ENCODE measurements around the gene RLBP1.

The RLBP1 gene

GRCh38 chr15:89227425-89227824, 6.0 kb upstream of the RLBP1 start:
- Histone ChIP-seq H3K36me3 (ENCODE audit: control insufficient read depth, insufficient read depth, low read length) (no peaks in the 10 kb centered on the region), H3K9ac (ENCODE audit: low read depth, low read length) (no peak overlapping the region), H3K9me3 (ENCODE audit: control insufficient read depth, insufficient read depth, low read length) (no peaks in the 10 kb centered on the region), H3K27me3 (ENCODE audit: control insufficient read depth, insufficient read depth, low read length) (no peaks in the 10 kb centered on the region), H3K27ac (ENCODE audit: low read depth, low read length) (no peak overlapping the region), H3K4me3 (ENCODE audit: low read depth, low read length) (no peak overlapping the region), H3K4me1 (ENCODE audit: control insufficient read depth, insufficient read depth, low read length) (peaks cover 4% of the 10 kb centered on the region; the same call in 1 of the 2 replicates)

GRCh38 chr15:89226359-89227221, 5.2 kb upstream of the RLBP1 start:
- peaks cover 4% of the 10 kb centered on the region; the same call in 1 of the 2 replicates for H3K4me1 ChIP-seq (ENCODE audit: control insufficient read depth, insufficient read depth, low read length)
- H3K36me3 ChIP-seq (ENCODE audit: control insufficient read depth, insufficient read depth, low read length) = no peaks in the 10 kb centered on the region
- H3K9me3 ChIP-seq (ENCODE audit: control insufficient read depth, insufficient read depth, low read length) = no peaks in the 10 kb centered on the region
- H3K9ac ChIP-seq (ENCODE audit: low read depth, low read length) = no peak overlapping the region
- no peak overlapping the region for H3K4me3 ChIP-seq (ENCODE audit: low read depth, low read length)
- no peak overlapping the region for H3K27ac ChIP-seq (ENCODE audit: low read depth, low read length)
- H3K27me3 ChIP-seq (ENCODE audit: control insufficient read depth, insufficient read depth, low read length) = no peaks in the 10 kb centered on the region

GRCh38 chr15:89225588-89225987, 4.2 kb upstream of the RLBP1 start:
- Histone ChIP-seq H3K27ac (ENCODE audit: low read depth, low read length) (no peak overlapping the region), H3K4me1 (ENCODE audit: control insufficient read depth, insufficient read depth, low read length) (peaks cover 4% of the 10 kb centered on the region; the same call in 1 of the 2 replicates), H3K9me3 (ENCODE audit: control insufficient read depth, insufficient read depth, low read length) (no peaks in the 10 kb centered on the region)

GRCh38 chr15:89218531-89218930, 2.8 kb downstream of the RLBP1 start:
- Histone ChIP-seq H3K36me3 (ENCODE audit: control insufficient read depth, insufficient read depth, low read length) (no peaks in the 10 kb centered on the region), H3K9ac (ENCODE audit: low read depth, low read length) (no peak overlapping the region), H3K4me3 (ENCODE audit: low read depth, low read length) (no peak overlapping the region), H3K9me3 (ENCODE audit: control insufficient read depth, insufficient read depth, low read length) (no peaks in the 10 kb centered on the region), H3K27me3 (ENCODE audit: control insufficient read depth, insufficient read depth, low read length) (no peaks in the 10 kb centered on the region), H3K4me1 (ENCODE audit: control insufficient read depth, insufficient read depth, low read length) (no peaks in the 10 kb centered on the region), H3K27ac (ENCODE audit: low read depth, low read length) (no peak overlapping the region)

More at GRCh38 chr15:89225588-89225987, 4.2 kb upstream of the RLBP1 start:
- Histone ChIP-seq H3K9ac (ENCODE audit: low read depth, low read length) (no peak overlapping the region), H3K36me3 (ENCODE audit: control insufficient read depth, insufficient read depth, low read length) (no peaks in the 10 kb centered on the region), H3K4me3 (ENCODE audit: low read depth, low read length) (no peak overlapping the region), H3K27me3 (ENCODE audit: control insufficient read depth, insufficient read depth, low read length) (no peaks in the 10 kb centered on the region)

- Histone ChIP-seq H3K27ac (ENCODE audit: low read depth, low read length) (no peak overlapping the region), H3K4me3 (ENCODE audit: low read depth, low read length) (no peak overlapping the region), H3K36me3 (ENCODE audit: control insufficient read depth, insufficient read depth, low read length) (no peaks in the 10 kb centered on the region), H3K9me3 (ENCODE audit: control insufficient read depth, insufficient read depth, low read length) (no peaks in the 10 kb centered on the region), H3K4me1 (ENCODE audit: control insufficient read depth, insufficient read depth, low read length) (no peaks in the 10 kb centered on the region), H3K27me3 (ENCODE audit: control insufficient read depth, insufficient read depth, low read length) (no peaks in the 10 kb centered on the region), H3K9ac (ENCODE audit: low read depth, low read length) (no peak overlapping the region)
Observed at GRCh38 chr15:89217686-89218376, 3.5 kb downstream of the RLBP1 start.

- no peaks in the 10 kb centered on the region for H3K27me3 ChIP-seq (ENCODE audit: control insufficient read depth, insufficient read depth, low read length)
- no peak overlapping the region for H3K4me3 ChIP-seq (ENCODE audit: low read depth, low read length)
- no peaks in the 10 kb centered on the region for H3K36me3 ChIP-seq (ENCODE audit: control insufficient read depth, insufficient read depth, low read length)
- H3K9me3 ChIP-seq (ENCODE audit: control insufficient read depth, insufficient read depth, low read length) = no peaks in the 10 kb centered on the region
- no peaks in the 10 kb centered on the region for H3K4me1 ChIP-seq (ENCODE audit: control insufficient read depth, insufficient read depth, low read length)
- no peak overlapping the region for H3K27ac ChIP-seq (ENCODE audit: low read depth, low read length)
- no peak overlapping the region for H3K9ac ChIP-seq (ENCODE audit: low read depth, low read length)
Observed at GRCh38 chr15:89217031-89217430, 4.3 kb downstream of the RLBP1 start.

GRCh38 chr15:89215627-89216026, 5.8 kb downstream of the RLBP1 start:
- Histone ChIP-seq H3K9ac (ENCODE audit: low read depth, low read length) (no peak overlapping the region), H3K36me3 (ENCODE audit: control insufficient read depth, insufficient read depth, low read length) (no peaks in the 10 kb centered on the region), H3K27me3 (ENCODE audit: control insufficient read depth, insufficient read depth, low read length) (no peaks in the 10 kb centered on the region), H3K27ac (ENCODE audit: low read depth, low read length) (no peak overlapping the region), H3K4me3 (ENCODE audit: low read depth, low read length) (no peak overlapping the region), H3K4me1 (ENCODE audit: control insufficient read depth, insufficient read depth, low read length) (no peaks in the 10 kb centered on the region), H3K9me3 (ENCODE audit: control insufficient read depth, insufficient read depth, low read length) (no peaks in the 10 kb centered on the region)

- no peak overlapping the region for H3K9ac ChIP-seq (ENCODE audit: low read depth, low read length)
- H3K9me3 ChIP-seq (ENCODE audit: control insufficient read depth, insufficient read depth, low read length) = no peaks in the 10 kb centered on the region
- no peak overlapping the region for H3K27ac ChIP-seq (ENCODE audit: low read depth, low read length)
- no peaks in the 10 kb centered on the region for H3K4me1 ChIP-seq (ENCODE audit: control insufficient read depth, insufficient read depth, low read length)
- H3K27me3 ChIP-seq (ENCODE audit: control insufficient read depth, insufficient read depth, low read length) = no peaks in the 10 kb centered on the region
- no peak overlapping the region for H3K4me3 ChIP-seq (ENCODE audit: low read depth, low read length)
- no peaks in the 10 kb centered on the region for H3K36me3 ChIP-seq (ENCODE audit: control insufficient read depth, insufficient read depth, low read length)
Observed at GRCh38 chr15:89211678-89212170, 9.7 kb downstream of the RLBP1 start.

GRCh38 chr15:89209057-89209456, 12.3 kb downstream of the RLBP1 start:
- Histone ChIP-seq H3K4me3 (ENCODE audit: low read depth, low read length) (no peak overlapping the region), H3K9ac (ENCODE audit: low read depth, low read length) (no peak overlapping the region), H3K4me1 (ENCODE audit: control insufficient read depth, insufficient read depth, low read length) (no peaks in the 10 kb centered on the region), H3K9me3 (ENCODE audit: control insufficient read depth, insufficient read depth, low read length) (no peaks in the 10 kb centered on the region), H3K36me3 (ENCODE audit: control insufficient read depth, insufficient read depth, low read length) (no peaks in the 10 kb centered on the region), H3K27ac (ENCODE audit: low read depth, low read length) (no peak overlapping the region), H3K27me3 (ENCODE audit: control insufficient read depth, insufficient read depth, low read length) (no peaks in the 10 kb centered on the region)

GRCh38 chr15:89208256-89208655, 13.1 kb downstream of the RLBP1 start:
- Histone ChIP-seq H3K36me3 (ENCODE audit: control insufficient read depth, insufficient read depth, low read length) (no peaks in the 10 kb centered on the region), H3K4me1 (ENCODE audit: control insufficient read depth, insufficient read depth, low read length) (no peaks in the 10 kb centered on the region), H3K9ac (ENCODE audit: low read depth, low read length) (no peak overlapping the region), H3K27ac (ENCODE audit: low read depth, low read length) (no peak overlapping the region), H3K4me3 (ENCODE audit: low read depth, low read length) (no peak overlapping the region), H3K27me3 (ENCODE audit: control insufficient read depth, insufficient read depth, low read length) (no peaks in the 10 kb centered on the region), H3K9me3 (ENCODE audit: control insufficient read depth, insufficient read depth, low read length) (no peaks in the 10 kb centered on the region)

- Histone ChIP-seq H3K27ac (ENCODE audit: low read depth, low read length) (no peak overlapping the region), H3K9me3 (ENCODE audit: control insufficient read depth, insufficient read depth, low read length) (no peaks in the 10 kb centered on the region), H3K36me3 (ENCODE audit: control insufficient read depth, insufficient read depth, low read length) (no peaks in the 10 kb centered on the region), H3K4me1 (ENCODE audit: control insufficient read depth, insufficient read depth, low read length) (peaks cover 8% of the 10 kb centered on the region), H3K27me3 (ENCODE audit: control insufficient read depth, insufficient read depth, low read length) (no peaks in the 10 kb centered on the region), H3K4me3 (ENCODE audit: low read depth, low read length) (no peak overlapping the region), H3K9ac (ENCODE audit: low read depth, low read length) (no peak overlapping the region)
Observed at GRCh38 chr15:89206908-89207331, 14.5 kb downstream of the RLBP1 start.

Measured in HUES48 (cell line).